Measurements from ENCODE around the gene KIF26A.

The KIF26A gene

GRCh38 chr14:104181761-104182530 lies 43.6 kb downstream of the KIF26A start:
- DNase-seq: no peak

DNA sequence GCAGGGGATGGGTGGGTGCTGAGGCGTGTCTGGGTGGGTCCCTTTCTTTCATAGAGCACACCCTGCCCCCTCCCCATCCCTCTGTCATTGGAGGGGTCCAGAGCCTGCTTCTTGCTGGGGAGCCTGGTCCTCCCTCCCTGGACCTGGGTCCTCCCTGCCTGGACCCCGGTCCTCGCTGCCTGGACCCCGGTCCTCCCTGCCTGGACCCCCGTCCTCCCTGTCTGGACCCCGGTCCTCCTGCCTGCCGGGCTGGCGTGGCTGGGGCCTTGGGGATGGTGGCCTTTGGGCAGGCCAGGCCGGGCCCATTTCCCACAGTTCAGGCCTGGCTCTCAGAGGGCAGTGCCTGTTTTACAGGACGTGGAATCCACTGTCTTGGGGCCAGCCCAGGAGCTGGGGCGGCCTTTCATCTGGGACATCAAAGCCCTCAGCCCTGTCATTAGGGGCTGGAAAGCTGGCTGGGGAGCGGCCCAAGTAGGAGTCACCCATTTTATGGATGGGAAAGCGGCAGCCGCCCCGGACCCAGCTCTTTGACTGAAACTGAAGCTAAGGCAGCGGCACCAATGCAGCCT lies 44.6 kb downstream of the KIF26A start:
- DNase-seq: no peak

DNA sequence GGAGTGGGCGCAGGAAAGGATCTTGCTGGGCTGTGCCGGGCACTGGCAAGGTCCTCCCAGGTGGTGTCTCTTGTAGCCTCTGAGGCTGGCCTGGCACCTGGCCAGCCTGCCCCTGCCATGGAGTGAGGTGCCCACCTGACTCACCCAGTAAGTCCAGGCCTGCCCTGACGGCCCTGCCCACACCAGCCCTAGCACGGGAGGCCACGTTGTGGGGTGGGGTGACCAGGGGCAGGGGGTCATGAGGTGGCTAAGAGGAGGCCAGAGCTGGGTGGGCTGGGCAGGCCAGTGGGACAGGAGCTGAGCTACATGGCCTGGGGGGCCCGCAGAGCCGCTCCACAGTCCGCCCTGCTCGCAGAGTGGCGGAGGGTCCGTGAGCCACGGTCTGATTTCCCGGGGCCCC lies 45.4 kb downstream of the KIF26A start:
- no peak for DNase-seq

GRCh38 chr14:104184506-104184905 lies 46.1 kb downstream of the KIF26A start:
- DNase-seq: no peak

DNA sequence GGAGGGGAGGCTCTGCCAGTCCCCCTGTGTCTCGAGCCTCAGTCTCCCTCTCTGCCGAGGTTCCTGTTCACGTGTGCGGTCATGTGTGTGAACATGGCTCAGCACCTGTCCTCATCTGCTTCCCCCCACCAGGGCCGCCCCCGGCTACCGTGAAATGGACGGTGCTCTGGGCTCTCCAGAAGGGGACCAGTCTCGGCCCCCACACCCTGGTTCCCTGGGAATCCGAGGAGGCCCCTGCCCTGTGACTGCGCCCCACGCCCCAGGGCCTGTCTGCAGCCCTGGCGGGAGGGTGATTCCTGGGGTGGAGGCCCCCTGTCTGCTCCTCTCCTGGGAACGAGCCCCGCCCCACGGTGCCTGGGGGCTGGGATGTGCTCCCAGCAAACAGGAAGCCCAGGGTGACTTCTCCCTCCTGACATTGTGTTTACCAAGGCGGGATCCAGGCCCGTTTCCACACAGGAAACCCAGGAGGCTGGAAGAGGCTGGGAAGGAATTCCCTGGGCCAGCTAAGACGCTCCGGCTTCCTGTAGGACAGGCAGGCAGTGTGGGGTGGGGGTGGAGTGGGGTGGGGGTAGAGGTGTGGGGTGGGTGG lies 46.6 kb downstream of the KIF26A start:
- no peak for DNase-seq

DNA sequence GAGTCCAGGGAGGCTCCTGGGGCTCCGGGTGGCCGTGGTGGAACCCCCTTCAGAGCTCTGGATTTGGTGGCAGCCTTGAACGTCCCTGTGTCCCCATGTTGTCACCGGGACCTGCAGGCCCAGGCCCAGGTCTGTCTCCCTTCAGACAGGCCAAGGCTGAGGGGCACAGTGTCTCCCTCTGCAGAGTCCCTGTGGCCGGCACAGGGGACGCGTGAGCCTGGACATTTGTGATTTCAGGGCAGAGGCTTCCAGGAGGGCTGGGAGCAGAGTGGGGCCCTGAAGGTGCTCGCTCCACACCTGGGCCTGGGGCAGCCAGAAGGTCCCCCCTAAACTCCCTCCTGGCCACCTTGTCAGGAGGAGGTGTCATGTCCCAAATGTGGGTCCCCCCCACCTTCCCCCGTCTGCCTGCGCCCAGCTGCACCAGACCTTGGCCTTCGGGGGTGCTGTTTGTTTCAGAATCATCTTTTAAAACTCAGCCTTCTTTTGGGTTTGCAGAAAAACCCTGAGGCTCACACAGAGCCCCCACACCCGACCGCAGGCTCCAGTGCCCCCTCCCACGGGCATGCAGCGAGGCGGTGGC lies 47.6 kb downstream of the KIF26A start:
- no peak for DNase-seq

- DNase-seq: no peak
These were observed 48.2 kb downstream of the KIF26A start for GRCh38 chr14:104186575-104186974.

DNA sequence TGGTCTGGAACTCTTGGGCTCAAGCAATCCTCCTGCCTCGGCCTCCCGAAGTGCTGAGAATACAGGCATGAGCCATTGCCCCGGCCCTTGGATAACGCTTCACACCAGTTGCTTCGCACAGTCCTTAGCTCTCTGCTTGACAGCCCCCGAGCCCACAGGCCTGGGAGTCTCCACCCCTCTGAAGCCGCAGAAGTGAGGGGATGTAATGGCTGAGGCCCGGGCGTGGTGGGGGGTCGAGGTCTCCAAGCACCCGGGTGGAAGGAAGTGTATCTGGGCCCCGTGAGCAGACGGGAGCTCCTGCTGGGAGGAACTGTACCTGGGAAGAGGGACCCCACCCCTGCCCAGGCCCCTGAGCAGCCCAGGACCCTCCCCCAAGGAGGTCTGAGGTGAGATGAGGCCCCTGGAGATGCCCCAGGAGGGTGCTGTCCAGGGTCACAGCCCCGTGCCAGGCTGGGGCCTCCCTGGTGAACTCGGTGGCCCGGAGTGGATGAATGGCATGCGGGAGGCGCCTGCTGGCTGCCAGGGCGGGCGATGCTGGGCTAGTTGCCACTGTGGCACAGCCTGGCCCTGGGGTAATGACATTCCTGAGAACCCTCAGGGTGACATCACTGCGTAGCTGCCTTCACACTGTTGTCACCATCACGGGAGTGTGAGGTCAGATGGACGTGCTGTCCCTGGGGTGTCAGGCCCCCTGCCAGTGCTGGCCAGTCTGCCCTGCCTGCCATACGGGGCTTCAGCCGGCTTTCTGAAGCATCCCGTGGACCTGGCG lies 48.9 kb downstream of the KIF26A start:
- no peak for DNase-seq

DNA sequence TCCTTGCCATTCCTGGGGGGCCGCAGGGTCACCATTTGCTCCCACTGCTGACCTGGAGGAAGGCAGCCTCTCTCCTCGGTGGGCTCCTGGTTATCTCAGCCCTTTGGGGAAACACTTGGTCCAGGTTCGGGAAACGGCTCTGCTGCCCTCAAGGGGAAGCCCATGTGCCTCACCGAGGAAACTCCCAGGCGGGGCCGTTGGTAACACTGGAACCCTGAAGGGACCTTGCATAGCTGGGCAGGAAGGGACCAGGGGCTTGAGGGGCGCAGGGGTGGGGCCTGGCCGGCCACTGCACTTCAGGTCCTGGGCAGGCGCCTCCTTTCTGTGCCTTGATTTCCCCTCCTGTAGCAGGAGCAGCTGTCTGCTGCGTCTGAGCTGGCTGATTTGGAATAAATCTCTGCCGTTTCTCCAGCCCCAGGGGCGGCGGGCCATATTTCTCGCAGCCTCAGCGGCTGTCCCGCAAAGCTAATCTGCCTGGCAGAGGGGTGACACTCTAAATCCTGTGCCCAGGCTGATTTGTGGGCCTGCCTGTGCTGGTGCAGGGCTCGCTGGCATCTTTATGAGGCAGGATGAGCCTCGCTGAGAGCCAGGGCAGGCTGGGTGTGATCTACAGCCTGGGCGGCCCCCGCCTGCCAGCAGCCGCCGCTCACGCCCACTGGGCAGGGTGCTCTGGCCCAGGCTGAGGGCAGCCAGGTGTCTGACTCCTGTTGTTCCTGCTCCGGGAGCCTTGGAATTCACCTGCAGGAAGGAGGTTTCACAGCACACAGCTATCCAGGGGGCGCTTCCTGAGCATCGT lies 49.7 kb downstream of the KIF26A start:
- DNase-seq: no peak

DNA sequence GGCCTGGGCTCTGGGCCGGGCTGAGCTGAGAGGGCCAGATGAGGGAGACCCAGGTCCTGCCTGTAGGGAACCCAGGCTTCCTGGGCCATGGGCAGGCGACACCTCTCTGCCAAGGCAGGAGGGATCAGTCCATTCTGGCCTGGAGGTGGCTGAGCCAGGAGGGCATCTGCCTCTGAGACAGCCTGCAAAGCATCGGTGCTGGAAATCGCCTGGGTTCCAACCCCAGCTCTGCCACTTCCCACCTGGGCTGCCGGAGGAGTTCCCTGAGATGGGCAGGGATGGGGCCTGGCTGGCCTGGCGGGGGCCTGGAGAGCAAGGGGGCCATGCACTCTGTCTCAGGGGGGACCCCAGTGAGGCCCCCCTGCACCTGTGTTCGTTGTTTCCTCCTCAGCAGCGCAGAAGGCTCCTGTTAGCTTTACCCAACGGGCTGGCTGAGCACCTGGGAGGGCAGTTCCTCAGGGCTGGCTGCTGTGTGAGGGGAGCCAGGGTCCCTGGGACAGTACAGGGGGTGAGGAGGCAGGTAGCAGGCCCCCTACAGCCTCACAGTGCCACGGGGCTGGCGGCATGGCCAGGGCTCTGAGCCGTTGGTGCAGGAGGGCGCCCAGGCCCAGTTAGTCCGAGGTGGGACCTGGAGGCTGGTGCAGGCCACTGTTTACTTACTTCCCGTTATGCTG lies 50.5 kb downstream of the KIF26A start:
- no peak for DNase-seq

DNA sequence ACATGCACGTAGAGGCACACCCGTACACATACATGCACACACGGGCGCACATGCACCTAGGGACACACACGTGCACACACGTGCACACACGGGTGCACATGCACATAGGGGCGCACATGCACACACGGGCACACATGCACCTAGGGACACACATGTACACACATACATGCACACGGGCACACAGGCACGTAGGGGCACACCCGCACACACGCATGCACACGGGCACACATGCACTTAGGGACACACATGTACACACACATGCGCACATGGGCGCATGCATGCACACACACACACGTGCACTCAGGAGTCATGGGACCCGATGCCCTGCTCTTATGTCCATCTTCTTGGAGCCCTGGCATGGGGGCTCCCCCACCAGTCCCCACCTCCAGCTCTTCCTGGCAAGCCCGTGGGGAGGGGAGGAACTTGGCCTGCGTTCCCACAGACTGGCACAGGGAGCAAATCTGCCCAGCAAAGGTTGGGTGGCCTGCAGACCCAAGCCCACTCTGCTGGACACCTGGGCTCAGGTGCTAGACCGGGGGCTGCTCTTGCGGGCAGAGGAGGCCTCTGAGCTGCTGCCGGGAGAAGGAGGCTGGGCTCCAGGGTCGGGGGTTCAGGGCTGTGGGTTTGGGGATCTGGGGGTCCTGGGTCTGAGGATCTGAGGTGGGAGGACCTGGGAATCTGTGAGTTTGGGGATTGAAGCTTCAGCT lies 51.4 kb downstream of the KIF26A start:
- DNase-seq: no peak

DNA sequence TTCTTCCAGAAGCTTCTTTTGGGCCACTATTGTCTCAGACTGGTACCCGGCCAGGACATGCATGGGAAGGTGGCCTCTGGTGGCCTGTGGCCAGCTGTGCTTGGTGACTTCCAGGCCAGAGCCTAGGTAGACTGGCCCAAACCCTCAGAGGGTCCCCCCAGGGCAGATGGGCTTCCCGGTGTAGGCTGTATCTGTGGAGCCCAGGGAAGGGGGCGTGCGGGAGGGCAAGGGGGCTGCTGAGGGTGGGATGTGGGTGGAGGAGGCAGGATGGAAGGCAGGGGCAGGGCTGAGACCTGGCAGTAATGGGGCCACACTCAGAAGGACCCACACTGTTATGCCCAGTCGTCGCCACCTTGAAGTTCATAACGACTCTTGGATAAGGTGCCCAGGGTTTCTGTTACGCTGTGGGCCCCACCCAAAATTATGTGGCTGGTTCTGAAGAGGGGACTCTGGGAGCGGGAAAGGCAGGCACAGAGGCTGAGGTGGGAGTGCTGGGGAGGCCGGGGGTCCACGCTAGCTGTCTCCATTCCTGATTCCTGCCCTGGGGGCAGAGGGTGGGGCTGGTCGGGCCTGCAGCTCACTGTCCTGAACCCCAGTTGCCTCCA lies 52.1 kb downstream of the KIF26A start:
- no peak for DNase-seq

DNA sequence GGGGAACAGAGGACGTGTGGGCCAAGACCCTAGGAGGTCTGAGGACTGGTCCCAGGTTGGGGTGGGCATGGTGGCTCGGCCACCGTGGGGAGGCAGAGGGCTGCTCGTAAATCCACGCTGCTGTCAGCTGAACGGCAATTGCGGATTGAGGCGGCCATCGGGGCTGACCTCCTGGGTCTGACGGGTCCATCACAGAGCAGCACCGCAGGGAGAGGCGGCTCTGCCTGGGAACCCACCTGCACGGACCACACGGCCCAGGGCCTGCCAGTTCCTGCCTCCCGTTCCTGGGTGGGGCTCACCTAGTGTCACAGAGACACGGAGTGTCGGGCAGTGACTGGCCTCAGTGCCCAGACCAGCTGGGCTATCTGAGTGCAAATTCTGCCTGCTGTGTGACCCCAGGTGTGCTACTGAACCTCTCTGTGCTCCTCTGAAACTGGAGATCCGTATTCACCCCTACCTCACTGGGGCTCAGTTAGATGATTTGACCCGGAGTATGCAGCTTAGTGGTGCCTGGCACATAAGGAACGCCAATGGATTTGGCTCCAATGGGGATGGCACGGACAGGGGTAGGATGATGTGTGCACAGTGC lies 53.1 kb downstream of the KIF26A start:
- DNase-seq: no peak

GRCh38 chr14:104192146-104192882 lies 53.9 kb downstream of the KIF26A start:
- no peak for DNase-seq

DNA sequence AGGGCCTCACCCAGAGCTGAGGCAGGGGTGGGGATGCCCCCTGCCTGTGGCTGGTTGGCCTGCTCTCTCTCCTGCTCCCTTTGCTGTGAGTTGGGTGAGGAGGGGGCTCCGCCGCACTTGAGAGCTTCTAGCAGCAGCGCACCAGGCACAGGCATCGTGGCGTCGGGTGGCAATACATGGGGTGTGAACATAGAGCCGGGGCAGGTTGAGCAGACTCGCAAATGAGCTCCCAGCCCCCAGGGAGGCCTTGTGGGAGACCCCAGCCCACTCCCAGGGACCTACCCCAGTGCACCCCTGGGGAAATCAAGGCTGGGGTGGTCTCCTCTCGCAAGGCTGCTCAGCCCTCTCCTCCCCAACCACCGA lies 54.5 kb downstream of the KIF26A start:
- DNase-seq: no peak

DNA sequence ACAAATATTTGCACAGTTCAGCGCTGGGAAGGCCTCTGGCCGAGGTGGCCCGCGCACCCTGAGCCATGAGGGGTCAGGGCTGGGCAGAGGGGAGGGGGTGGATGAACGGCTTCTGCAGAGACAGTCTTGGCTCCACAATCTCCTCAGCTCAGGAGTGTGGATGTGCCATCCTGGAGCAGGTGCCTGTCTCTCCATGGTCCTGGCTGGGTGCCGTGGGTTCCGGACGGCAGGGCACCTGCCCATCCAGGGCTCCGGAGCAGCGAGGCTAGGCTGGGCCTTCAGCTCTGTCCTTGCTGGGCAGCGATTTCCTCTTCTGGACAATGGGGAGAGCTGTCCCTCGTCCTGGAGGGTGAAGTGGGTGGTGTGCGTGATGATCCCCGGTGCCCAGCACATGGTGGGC lies 55.6 kb downstream of the KIF26A start:
- no peak for DNase-seq

GRCh38 chr14:104194716-104195115 lies 56.3 kb downstream of the KIF26A start:
- no peak for DNase-seq

DNA sequence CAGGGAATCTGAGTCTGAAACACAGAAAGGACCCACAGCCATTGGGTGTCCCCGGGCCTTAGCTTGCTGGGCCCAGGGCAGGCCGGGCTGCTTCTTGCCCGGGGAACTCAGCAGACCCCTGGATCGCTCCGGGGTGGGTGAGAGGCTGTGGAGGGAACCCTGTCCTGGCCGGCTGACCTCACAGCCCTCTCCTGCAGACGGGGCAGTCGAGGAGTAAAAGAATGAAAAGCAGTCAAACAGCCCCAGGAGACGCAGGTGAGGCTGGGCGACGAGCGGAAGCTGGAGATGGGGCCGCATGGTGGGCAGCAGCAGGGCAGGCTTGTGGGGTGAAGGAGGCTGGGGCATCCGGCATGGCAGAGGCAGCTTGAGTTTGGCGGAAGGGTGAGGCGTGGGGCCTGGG lies 57.0 kb downstream of the KIF26A start:
- no peak for DNase-seq

- no peak for DNase-seq
These were observed 57.5 kb downstream of the KIF26A start for GRCh38 chr14:104195878-104196277.
